SK-N-SH (cell line): ENCODE measurements around the gene CLCN1. TPM values are rescaled to one million over a fixed set of nuclear protein-coding genes. Genes with fewer than 3 reads are reported as not detected.

Experiments used
- CTCF ChIA-PET: fragments of 300-600, 350-600 bp; formaldehyde crosslinking; extraction: SDS; loops from one replicate; lab custom pipeline; 2021; lab: Yijun Ruan, JAX
- POLR2A ChIA-PET: fragments of 350-600 bp; sonication (Branson Sonifier 250); formaldehyde crosslinking; extraction: SDS; loops from one replicate; lab custom pipeline; 2020; ENCODE audit warnings: antibody characterized with exemption, inconsistent platforms; lab: Yijun Ruan, JAX
- DNase-seq: peaks from one replicate; pipeline ENCODE4 v3.0.0; 2012
- H2AFZ ChIP-seq: fragments of 200-600 bp; sonication (generic); 2 replicates; pipeline ENCODE4 v1.8.1; 2016; ENCODE audit warnings: antibody characterized with exemption, mild to moderate bottlenecking, low read depth
- H3F3A ChIP-seq: fragments of 200-600 bp; sonication (generic); replicated peaks from 2 replicates; pipeline ENCODE3; 2016; ENCODE audit warnings: antibody characterized with exemption, mild to moderate bottlenecking; ENCODE audit not compliant: insufficient read depth
- H3K27ac ChIP-seq, 2 experiments: fragments of 200-500 bp in 1 of 2; fragments of 200-600 bp in 1 of 2; sonication (Bioruptor generic) in 1 of 2; sonication (generic), shearing (Covaris generic) in 1 of 2; 2 replicates each; pipeline versions ENCODE4 v1.5.1 to v1.6.1; 2014 to 2016; ENCODE audit warnings: low read depth in 2 of 2, inconsistent platforms in 1 of 2, low read length in 1 of 2, mild to moderate bottlenecking in 1 of 2, mixed read lengths in 1 of 2
- H3K27me3 ChIP-seq: fragments of 200-600 bp; sonication (generic), shearing (Covaris generic); 2 replicates; pipeline ENCODE4 v1.6.1; 2016; ENCODE audit warnings: mixed run types; ENCODE audit not compliant: insufficient read depth
- H3K36me3 ChIP-seq, 2 experiments: fragments of 200-500 bp in 1 of 2; fragments of 200-600 bp in 1 of 2; sonication (Bioruptor generic) in 1 of 2; sonication (generic) in 1 of 2; replicated peaks in 1 of 2; 2 replicates each; pipeline versions ENCODE3 to v1.5.1; 2014 to 2016; ENCODE audit warnings: low read length in 1 of 2, mild to moderate bottlenecking in 1 of 2; ENCODE audit not compliant: insufficient read depth in 2 of 2, control insufficient read depth in 1 of 2
- H3K4me1 ChIP-seq, 2 experiments: fragments of 200-500 bp in 1 of 2; fragments of 200-600 bp in 1 of 2; sonication (Bioruptor generic) in 1 of 2; sonication (generic), shearing (Covaris generic) in 1 of 2; 2 replicates each; pipeline versions ENCODE4 v1.5.1 to v1.6.1; 2014 to 2016; ENCODE audit warnings: low read depth in 1 of 2, low read length in 1 of 2, mixed run types in 1 of 2; ENCODE audit not compliant: insufficient read depth in 2 of 2, control insufficient read depth in 1 of 2
- H3K4me2 ChIP-seq: fragments of 200-600 bp; sonication (generic), shearing (Covaris generic); 2 replicates; pipeline ENCODE4 v1.6.1; 2017; ENCODE audit warnings: mixed run types
- H3K4me3 ChIP-seq, 2 experiments: fragments of 200-500 bp in 1 of 2; fragments of 200-600 bp in 1 of 2; sonication (Bioruptor generic) in 1 of 2; sonication (generic), shearing (Covaris generic) in 1 of 2; 2 replicates each; pipeline versions ENCODE4 v1.5.1 to v1.8.1; 2014 to 2016; ENCODE audit warnings: low read depth in 2 of 2, inconsistent platforms in 1 of 2, low read length in 1 of 2, mild to moderate bottlenecking in 1 of 2, mixed read lengths in 1 of 2, moderate library complexity in 1 of 2
- H3K79me2 ChIP-seq: fragments of 200-600 bp; sonication (generic); 2 replicates; pipeline ENCODE4 v1.8.1; 2017; ENCODE audit warnings: mild to moderate bottlenecking; ENCODE audit not compliant: insufficient read depth
- H3K9ac ChIP-seq: fragments of 200-600 bp; sonication (generic); 2 replicates; pipeline ENCODE4 v1.6.1; 2017; ENCODE audit warnings: mixed run types
- H3K9me2 ChIP-seq: fragments of 200-600 bp; sonication (generic); 2 replicates; pipeline ENCODE4 v1.6.1; 2017; ENCODE audit warnings: mixed run types
- H3K9me3 ChIP-seq: fragments of 200-600 bp; sonication (generic); 2 replicates; pipeline ENCODE4 v1.6.1; 2017; ENCODE audit warnings: mixed run types, mild to moderate bottlenecking, moderate library complexity
- H4K20me1 ChIP-seq: fragments of 200-600 bp; sonication (generic); 2 replicates; pipeline ENCODE4 v1.6.1; 2017; ENCODE audit warnings: mild to moderate bottlenecking, mixed run types; ENCODE audit not compliant: insufficient read depth
- CTCF ChIP-seq: fragments of 200-600 bp; sonication (generic); IDR thresholded peaks from 2 replicates; pipeline ENCODE4 v1.6.1; 2017; ENCODE audit warnings: antibody characterized with exemption, mild to moderate bottlenecking, moderate library complexity
- FOSL2 ChIP-seq: IDR thresholded peaks from 2 replicates; pipeline ENCODE4 v1.4.0; 2012; ENCODE audit warnings: low read depth, mild to moderate bottlenecking, moderate library complexity, borderline replicate concordance
- FOXM1 ChIP-seq: IDR thresholded peaks from 2 replicates; pipeline ENCODE4 v1.4.0; 2012; ENCODE audit warnings: low read depth, mild to moderate bottlenecking
- IRF3 ChIP-seq: fragments of 150-350 bp; IDR thresholded peaks from 2 replicates; pipeline ENCODE4 v1.6.1; 2016; ENCODE audit warnings: mild to moderate bottlenecking, low read depth, low read length
- SIN3A ChIP-seq: IDR thresholded peaks from 2 replicates; pipeline ENCODE4 v1.6.1; 2012; ENCODE audit warnings: low read depth, mild to moderate bottlenecking, low read length, moderate library complexity, borderline replicate concordance
- WGBS: methylation state at CpG from one replicate; pipeline ENCODE4 v1.1.6; 2017; ENCODE audit warnings: low lambda C conversion rate; 5-methylcytosine and 5-hydroxymethylcytosine counted together
- polyA plus RNA-seq, 3 experiments: library from polyadenylated mRNA; depleted of rRNA; stranded (reverse); fragments of >200 nt; gene quantifications; 2 replicates each; pipeline ENCODE4 v1.2.3, GENCODE V29; 2012

Gene CLCN1
- polyA plus RNA-seq, 1 of the 3 experiments (the other 2 are of a cell fraction): 0.12 TPM

GRCh38 chr7:143375298-143376034, 59.6 kb downstream of the CLCN1 start:
- no peak for TF ChIP-seq IRF3
- TF ChIP-seq SIN3A: no peak
- 0 out of 2 replicates have a peak, but pooled peaks have one; percentile 14 for TF ChIP-seq FOSL2
- Histone ChIP-seq H3K4me1 (peaks cover 9 to 40% of the 10 kb centered on the region in 2 experiments; a peak in 3 of 4 replicates), H3K9me2 (no peaks in the 10 kb centered on the region), H3K4me2 (peak overlapping the region; percentile 25), H3K9me3 (no peaks in the 10 kb centered on the region), H4K20me1 (no peaks in the 10 kb centered on the region), H3K27me3 (no peaks in the 10 kb centered on the region), H2AFZ (no peak overlapping the region), H3K27ac (peak overlapping the region in 1 of 2 experiments; percentile 27; a peak in 2 of 4 replicates), H3K79me2 (peaks cover 34% of the 10 kb centered on the region), H3K36me3 (no peaks in the 10 kb centered on the region), H3K9ac (no peak overlapping the region), H3K4me3 (no peak overlapping the region), H3F3A (peaks cover 23% of the 10 kb centered on the region)
- ChIA-PET CTCF (interaction anchor here (2.4 to 4.1 kb wide), 2 partner anchors 30 to 135 kb away, joined by 8 to 20 read pairs; no protein-coding TSS in a partner anchor), POLR2A (no interaction called here)
- no peak for DNase-seq
- WGBS: 95% methylated on average over 7 of the region's 7 CpGs

GRCh38 chr7:143376396-143376795, 60.5 kb downstream of the CLCN1 start:
- TF ChIP-seq FOXM1 (no peak), CTCF (no peak)
- Histone ChIP-seq H3K27me3 (no peaks in the 10 kb centered on the region), H3K36me3 (no peaks in the 10 kb centered on the region), H3K4me2 (no peak overlapping the region), H3K4me3 (no peak overlapping the region), H3K27ac (no peak overlapping the region), H3K4me1 (peaks cover 9 to 40% of the 10 kb centered on the region in 2 experiments; a peak in 3 of 4 replicates), H3K9me3 (no peaks in the 10 kb centered on the region), H3K79me2 (peaks cover 42% of the 10 kb centered on the region), H3K9ac (no peak overlapping the region), H4K20me1 (no peaks in the 10 kb centered on the region), H3K9me2 (no peaks in the 10 kb centered on the region), H3F3A (peaks cover 24% of the 10 kb centered on the region), H2AFZ (no peak overlapping the region)
- 76% methylated on average over 5 of the region's 5 CpGs for WGBS
- ChIA-PET CTCF (interaction anchor here (1.4 to 2.4 kb wide), 2 partner anchors 11 to 31 kb away, joined by 4 to 8 read pairs; no protein-coding TSS in a partner anchor), POLR2A (no interaction called here)
- no peak for DNase-seq
